GM18951 (cell line): ENCODE results near the gene CASP9.
"Not testable (repeated sequence)": the region's sequence is repeated elsewhere in the genome, so short reads cannot be mapped to it uniquely, and the experiment has no call there.

ENCODE experiments used
- POLR2A ChIP-seq: IDR thresholded peaks from 4 replicates; pipeline ENCODE4 v1.6.1; 2011; ENCODE audit warnings: mild to moderate bottlenecking; ENCODE audit not compliant: insufficient read length, insufficient read depth; ENCODE audit errors: extremely low read depth
- in situ Hi-C: fragments of 300-500 bp; cut with MboI; formaldehyde crosslinking; loops from one replicate; pipeline ENCODE4 v1.12.0; 2022; ENCODE audit warnings: low sequenced_read_pairs, mixed read lengths, inconsistent platforms; ENCODE audit not compliant: unreplicated experiment

CASP9 gene

DNA sequence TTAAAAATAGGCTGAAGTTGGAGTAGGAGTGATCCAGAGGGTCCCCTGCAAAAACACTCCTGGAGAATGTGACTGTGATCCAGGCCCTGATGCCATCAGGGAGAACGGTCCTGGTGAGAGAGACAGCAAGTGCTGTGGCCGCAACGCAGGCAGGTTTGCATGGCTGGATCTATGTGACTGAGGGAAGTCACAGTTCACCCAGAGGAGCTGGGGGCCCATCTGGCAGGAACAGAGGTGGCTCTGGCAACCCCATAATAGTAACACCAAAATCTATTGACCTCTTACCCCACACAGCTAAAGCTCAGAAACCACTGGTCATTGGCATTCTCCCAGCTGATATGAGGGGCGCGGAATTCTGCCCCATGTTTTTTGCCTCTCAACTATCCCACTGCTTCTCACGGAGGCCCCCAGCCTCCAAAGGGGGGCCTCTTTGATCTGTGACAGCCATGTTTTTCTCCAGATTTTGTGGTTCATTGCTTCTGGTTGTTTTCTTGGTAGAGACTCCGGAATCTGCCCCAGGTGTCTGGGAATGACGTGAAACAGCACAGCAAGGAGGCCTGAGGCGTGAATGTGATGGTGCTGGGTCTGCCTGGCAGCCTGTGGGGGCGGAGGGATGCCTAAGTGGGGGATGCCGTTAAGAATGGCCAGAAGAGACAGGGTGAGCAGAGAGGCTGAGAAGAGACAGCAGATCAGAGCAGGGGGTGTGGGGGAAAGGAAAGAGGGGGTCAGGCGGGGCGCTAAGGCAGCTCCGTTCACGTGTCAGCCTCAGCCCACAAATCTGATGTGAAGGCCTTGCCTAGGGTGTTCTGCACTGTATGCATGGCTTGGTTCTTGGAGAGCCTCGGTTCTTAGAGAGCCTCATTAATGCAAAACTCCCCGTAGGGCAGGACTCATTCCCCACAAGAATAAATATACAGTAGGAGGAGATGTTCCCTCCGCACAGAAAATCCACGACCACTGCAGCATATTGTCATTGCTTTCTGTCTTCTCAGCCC lies 23.5 kb downstream of the CASP9 start:
- no peak for TF ChIP-seq POLR2A
- in situ Hi-C loops: no loop called here

DNA sequence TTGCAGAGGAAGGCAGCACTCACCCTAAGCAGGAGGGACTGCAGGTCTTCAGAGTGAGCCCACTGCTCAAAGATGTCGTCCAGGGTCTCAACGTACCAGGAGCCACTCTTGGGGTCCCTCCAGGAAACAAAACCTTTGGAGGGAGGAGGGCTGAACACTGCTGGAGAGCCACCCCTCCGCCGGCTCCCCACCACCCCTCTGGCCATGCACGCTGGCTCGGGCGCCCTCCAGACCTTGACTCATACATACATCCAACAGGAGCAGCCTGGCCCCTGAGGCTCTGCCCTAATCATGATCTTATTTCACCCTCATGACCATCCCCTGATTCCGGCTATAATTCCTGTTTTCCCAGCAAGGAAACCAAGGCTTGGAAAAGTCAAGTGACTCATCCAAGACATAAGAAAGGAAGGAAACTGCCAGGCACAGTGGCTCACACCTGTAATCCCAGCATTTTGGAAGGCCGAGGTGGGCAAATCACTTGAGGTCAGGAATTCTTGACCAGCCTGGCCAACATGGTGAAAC lies 30.1 kb downstream of the CASP9 start:
- in situ Hi-C loops: no loop called here
- TF ChIP-seq POLR2A: no peak

GRCh38 chr1:15492596-15492995 lies 31.4 kb downstream of the CASP9 start:
- TF ChIP-seq POLR2A: no peak
- in situ Hi-C loops: no loop called here

- in situ Hi-C loops: not testable (repeated sequence)
Measured at GRCh38 chr1:15491010-15491409, 33.0 kb downstream of the CASP9 start.

DNA sequence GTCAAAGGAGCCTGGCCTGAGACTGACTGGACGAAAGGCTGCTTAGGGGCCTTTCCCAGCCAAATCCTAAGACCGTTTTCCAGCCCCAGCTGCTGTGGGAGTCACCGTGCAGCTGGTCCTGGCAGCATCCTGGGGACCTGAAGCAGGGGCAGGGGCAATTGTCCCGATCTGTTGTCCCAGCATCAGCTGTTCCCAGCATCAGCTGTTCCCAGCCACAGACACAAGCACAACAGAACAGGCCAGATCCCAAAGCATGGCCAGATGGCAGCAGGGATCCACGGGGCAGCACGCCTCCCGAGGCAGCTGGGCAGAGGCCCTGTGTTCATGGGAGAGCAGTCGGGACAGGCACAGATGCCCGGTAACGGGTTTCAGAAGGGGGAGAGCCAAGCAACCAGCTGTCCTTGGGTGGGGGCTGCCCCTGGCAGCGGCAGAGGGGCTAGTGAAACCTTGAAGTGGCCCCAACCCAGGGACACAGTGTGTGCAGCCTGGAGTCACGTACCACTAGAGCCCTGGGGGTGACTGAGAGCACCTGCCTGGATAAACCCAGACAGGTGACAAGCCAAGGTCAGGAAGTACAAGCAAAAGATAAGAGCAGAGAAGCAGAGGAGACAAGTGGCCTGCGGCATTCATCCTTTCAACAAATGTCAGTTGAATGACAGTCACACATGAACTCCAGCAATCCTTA lies 34.8 kb downstream of the CASP9 start:
- in situ Hi-C loops: no loop called here
- TF ChIP-seq POLR2A: no peak

GRCh38 chr1:15488371-15488770 lies 35.6 kb downstream of the CASP9 start:
- in situ Hi-C loops: no loop called here
- TF ChIP-seq POLR2A: no peak

DNA sequence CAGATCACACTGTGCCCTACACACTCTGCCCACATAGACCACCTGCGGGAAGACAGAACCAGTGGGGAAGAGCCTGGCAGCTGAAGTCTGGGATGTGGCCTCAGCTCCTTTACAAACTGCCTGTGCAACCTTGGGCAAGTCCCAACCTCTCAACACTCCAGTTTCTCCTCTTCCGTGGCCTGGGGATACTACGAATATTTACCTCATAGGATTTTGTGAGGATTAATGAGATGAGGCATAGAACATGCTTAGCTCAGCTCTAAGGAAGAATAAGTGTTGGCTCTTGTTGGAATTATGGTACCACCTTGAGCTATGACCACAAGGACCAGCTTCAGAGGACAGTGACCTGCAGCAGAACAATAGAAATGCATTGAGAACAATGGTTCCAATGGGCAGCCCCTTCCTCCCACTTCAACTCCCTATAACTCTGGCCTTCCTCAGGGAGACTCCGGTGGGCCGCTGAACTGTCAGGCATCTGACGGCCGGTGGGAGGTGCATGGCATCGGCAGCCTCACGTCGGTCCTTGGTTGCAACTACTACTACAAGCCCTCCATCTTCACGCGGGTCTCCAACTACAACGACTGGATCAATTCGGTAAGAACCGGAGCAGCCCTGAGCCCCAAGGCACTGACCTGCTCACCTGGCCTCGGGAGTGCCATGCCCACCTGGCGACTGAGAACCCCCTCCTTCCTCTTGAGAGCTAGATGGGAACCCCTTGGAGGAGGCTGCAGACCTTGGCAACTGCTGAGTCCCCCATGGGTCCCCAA lies 37.0 kb downstream of the CASP9 start:
- in situ Hi-C loops: not testable (repeated sequence)

GRCh38 chr1:15485636-15486035 lies 38.4 kb downstream of the CASP9 start:
- TF ChIP-seq POLR2A: no peak
- in situ Hi-C loops: no loop called here

DNA sequence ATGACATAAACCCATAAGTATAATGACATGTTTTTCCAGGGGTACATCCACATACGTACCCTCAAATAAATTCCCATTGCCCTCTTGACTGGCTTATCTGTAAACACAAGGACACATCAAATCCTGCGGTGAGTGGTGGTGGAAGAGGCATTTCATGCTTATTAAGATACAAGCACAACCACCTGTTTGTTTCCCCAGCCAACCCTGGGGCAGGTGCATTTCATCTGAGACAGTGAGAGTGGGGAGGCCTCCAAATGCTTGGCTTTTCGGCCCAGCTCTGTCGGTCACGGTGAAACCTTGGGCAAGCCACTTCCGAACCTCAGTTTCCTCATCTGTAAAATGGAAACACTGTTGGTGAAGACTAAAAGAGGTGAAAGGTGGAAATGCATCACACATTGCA lies 39.6 kb downstream of the CASP9 start:
- in situ Hi-C loops: not testable (repeated sequence)

DNA sequence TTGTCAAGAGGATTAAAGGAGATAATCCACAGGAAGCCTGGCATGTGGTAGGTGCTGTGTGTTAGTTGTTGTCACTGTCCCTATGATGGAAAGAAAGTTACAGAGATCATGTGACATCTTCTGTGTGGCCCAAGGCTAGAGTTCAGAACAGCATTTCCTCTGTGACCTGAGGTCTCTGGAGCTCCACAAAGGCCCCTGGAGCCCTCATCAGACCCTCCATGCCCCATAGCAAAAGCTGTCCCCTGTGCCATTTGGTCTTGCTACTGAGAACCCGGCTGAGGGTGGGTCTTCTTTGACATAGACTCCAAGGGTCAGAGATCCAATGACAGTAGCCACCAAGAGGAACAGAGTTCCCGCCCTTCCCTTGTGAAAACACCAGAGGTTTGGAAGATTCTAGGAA lies 40.0 kb downstream of the CASP9 start:
- no peak for TF ChIP-seq POLR2A
- in situ Hi-C loops: no loop called here

DNA sequence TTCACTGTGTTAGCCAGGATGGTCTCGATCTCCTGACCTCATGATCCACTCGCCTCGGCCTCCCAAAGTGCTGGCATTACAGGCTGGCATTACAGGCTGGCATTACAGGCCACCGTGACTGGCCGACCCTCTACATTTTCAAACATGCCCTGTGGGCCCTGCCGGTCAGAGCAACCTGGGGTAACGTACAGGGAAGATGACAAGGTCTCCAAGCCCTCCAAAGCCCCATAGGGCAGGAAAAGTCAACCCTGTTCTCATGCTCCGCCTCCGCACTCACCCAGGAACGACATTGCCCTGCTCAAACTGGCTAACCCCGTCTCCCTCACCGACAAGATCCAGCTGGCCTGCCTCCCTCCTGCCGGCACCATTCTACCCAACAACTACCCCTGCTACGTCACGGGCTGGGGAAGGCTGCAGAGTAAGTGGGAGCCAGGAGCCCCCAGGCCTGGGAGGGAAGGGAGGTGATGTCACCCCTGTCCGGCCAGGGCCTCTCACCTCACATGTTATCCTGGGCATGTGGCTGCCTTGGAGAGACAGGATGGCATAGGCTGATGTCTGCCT lies 41.0 kb downstream of the CASP9 start:
- in situ Hi-C loops: not testable (repeated sequence)

- in situ Hi-C loops: not testable (repeated sequence)
Measured at GRCh38 chr1:15482455-15482854, 41.6 kb downstream of the CASP9 start.

DNA sequence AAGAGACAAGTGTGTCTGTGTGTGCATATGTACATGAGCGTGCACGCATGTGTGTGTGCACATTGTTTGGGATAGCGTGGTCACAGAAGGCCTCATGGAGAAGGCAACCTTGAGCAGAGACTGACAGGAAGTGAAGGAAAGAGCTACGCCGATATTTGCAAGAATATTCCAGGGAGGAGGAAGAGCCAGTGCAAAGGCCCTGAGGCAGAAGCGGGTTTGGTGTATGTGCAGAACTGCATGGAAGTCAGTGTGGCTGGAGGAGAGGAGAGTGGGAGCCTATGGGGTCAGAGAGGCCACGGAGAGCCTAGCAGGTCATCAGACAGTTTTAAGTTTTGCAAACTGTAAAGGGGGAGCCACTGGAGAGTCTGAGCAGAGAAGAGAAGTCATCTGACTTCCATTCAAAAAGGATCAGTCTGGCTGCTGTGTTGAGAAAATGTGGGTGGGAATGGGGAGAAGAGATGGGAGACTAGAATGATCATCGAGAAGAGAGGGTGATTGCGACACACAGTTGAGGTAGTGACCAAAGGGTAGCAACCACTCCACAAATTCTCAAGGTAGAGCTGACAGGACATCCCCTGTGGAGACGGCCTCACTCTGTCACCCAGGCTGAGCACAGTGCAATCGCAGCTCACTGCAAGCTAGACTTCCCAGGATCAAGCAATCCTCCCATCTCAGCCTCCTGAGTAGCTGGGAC lies 44.2 kb downstream of the CASP9 start:
- no peak for TF ChIP-seq POLR2A
- in situ Hi-C loops: no loop called here
